GM12865 (cell line): ENCODE measurements around the gene MSANTD3.

Experiments used
- DNase-seq: peaks from one replicate; pipeline ENCODE4 v3.0.0; 2010; ENCODE audit warnings: low read depth
- H3K4me3 ChIP-seq: 2 replicates; pipeline ENCODE4 v1.5.1; 2011; ENCODE audit warnings: mild to moderate bottlenecking, low read depth, low read length, control low read depth
- TF ChIP-seq, protein P1 (sequence below): IDR thresholded peaks from 2 replicates; pipeline ENCODE4 v1.5.1; 2011; ENCODE audit warnings: low read length, control low read depth, low read depth, inconsistent platforms; ENCODE audit not compliant: insufficient read depth; ENCODE audit errors: missing control alignments

The MSANTD3 gene

GRCh38 chr9:100449420-100449819 lies 22.5 kb downstream of the MSANTD3 start:
- no peak overlapping the region for H3K4me3 ChIP-seq
- peak; percentile 34 for DNase-seq
- TF ChIP-seq, protein P1, sequence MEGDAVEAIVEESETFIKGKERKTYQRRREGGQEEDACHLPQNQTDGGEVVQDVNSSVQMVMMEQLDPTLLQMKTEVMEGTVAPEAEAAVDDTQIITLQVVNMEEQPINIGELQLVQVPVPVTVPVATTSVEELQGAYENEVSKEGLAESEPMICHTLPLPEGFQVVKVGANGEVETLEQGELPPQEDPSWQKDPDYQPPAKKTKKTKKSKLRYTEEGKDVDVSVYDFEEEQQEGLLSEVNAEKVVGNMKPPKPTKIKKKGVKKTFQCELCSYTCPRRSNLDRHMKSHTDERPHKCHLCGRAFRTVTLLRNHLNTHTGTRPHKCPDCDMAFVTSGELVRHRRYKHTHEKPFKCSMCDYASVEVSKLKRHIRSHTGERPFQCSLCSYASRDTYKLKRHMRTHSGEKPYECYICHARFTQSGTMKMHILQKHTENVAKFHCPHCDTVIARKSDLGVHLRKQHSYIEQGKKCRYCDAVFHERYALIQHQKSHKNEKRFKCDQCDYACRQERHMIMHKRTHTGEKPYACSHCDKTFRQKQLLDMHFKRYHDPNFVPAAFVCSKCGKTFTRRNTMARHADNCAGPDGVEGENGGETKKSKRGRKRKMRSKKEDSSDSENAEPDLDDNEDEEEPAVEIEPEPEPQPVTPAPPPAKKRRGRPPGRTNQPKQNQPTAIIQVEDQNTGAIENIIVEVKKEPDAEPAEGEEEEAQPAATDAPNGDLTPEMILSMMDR: no peak

- no peak overlapping the region for H3K4me3 ChIP-seq
- TF ChIP-seq, protein P1: no peak
- DNase-seq: no peak
These were observed 26.0 kb downstream of the MSANTD3 start for GRCh38 chr9:100452894-100453293.

GRCh38 chr9:100455470-100455869 lies 28.5 kb downstream of the MSANTD3 start:
- no peak for DNase-seq
- TF ChIP-seq, protein P1: no peak
- no peak overlapping the region for H3K4me3 ChIP-seq

DNA sequence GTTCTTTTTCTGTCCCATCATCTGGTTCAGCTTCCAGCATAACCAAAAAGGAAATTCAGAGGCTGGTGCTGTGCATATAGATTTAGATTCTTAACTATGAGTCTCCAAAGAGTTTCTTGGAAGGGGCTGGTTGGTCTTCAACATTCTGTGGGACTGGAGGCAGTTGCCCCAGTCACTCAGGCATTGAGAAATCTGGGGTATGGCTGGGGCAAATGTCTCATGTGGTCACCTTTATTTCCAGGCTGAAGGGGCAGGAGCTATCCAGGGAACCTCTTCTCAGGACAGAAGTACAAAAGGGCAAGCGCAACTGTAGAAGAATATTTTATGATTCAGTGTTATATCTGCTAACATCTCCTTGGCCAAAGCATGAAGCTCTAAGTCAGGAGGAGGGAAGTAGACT lies 30.6 kb downstream of the MSANTD3 start:
- H3K4me3 ChIP-seq: no peak overlapping the region
- no peak for DNase-seq
- TF ChIP-seq, protein P1: no peak

DNA sequence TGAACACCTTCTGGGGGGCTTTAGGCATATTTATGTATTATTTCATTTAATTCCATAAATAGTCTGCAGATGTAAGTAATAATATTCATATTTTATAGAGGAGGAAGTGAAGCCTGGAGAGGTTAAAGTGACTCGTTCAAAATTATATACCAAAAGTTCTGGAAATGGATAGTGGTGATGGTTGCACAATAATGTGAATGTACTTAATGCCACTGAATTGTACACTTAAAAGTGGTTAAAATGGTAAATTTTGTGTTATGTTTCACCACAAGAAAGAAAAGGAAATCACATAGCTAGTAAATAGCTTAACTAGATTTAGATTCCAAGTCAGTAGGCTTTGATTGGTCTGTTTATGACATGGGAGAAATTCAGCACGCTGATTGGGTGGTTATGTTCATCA lies 33.0 kb downstream of the MSANTD3 start:
- DNase-seq: no peak
- no peak overlapping the region for H3K4me3 ChIP-seq
- TF ChIP-seq, protein P1: no peak

GRCh38 chr9:100465274-100465673 lies 38.3 kb downstream of the MSANTD3 start:
- TF ChIP-seq, protein P1: no peak
- no peak for DNase-seq
- H3K4me3 ChIP-seq: no peak overlapping the region

- TF ChIP-seq, protein P1: no peak
- no peak overlapping the region for H3K4me3 ChIP-seq
- no peak for DNase-seq
These were observed 38.8 kb downstream of the MSANTD3 start for GRCh38 chr9:100465761-100466160.
